Coronary artery (tissue), 2 donors: ENCODE data around the gene OR4K14.
"Not testable (repeated sequence)": the region's sequence is repeated elsewhere in the genome, so short reads cannot be mapped to it uniquely, and the experiment has no call there.

ENCODE experiments used
- DNase-seq: peaks from one replicate; pipeline ENCODE4 v3.0.0-alpha.2; 2017; ENCODE audit warnings: low spot score
- H3K27ac ChIP-seq, 2 donors: fragments of 200-600 bp; sonication (generic); one replicate each; pipeline ENCODE4 v1.5.1; 2016 to 2019
- H3K4me3 ChIP-seq: fragments of 200-600 bp; sonication (generic); 2 replicates; pipeline ENCODE4 v1.5.1; 2016; ENCODE audit warnings: mild to moderate bottlenecking, moderate library complexity
- TF ChIP-seq, protein P1 (sequence below): fragments of 200-600 bp; sonication (generic); IDR thresholded peaks from one replicate; pipeline ENCODE4 v1.5.1; 2019; ENCODE audit warnings: antibody characterized with exemption

OR4K14 gene

DNA sequence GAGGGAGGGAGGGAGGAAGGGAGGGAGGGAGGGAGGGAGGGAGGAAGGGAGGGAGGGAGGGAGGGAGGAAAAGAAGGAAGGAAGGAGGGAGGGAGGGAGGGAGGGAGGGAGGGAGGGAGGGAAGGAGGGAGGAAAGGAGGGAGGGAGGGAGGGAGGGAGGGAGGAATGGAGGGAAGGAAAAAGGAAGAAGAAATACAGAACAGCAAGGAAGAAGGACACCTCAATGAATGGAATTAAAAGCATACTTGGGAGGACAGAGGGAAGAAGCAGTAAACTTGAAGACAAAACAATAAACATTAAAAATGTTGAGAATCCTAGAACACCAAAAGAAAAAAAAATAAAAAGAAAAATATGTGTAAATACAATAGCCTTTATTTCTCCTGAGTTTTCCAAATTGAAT lies 11.0 kb downstream of the OR4K14 start:
- DNase-seq, result no peak
- Histone ChIP-seq H3K4me3 (no peak overlapping the region), H3K27ac (no peak overlapping the region)
- TF ChIP-seq, protein P1, sequence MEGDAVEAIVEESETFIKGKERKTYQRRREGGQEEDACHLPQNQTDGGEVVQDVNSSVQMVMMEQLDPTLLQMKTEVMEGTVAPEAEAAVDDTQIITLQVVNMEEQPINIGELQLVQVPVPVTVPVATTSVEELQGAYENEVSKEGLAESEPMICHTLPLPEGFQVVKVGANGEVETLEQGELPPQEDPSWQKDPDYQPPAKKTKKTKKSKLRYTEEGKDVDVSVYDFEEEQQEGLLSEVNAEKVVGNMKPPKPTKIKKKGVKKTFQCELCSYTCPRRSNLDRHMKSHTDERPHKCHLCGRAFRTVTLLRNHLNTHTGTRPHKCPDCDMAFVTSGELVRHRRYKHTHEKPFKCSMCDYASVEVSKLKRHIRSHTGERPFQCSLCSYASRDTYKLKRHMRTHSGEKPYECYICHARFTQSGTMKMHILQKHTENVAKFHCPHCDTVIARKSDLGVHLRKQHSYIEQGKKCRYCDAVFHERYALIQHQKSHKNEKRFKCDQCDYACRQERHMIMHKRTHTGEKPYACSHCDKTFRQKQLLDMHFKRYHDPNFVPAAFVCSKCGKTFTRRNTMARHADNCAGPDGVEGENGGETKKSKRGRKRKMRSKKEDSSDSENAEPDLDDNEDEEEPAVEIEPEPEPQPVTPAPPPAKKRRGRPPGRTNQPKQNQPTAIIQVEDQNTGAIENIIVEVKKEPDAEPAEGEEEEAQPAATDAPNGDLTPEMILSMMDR, result no peak

GRCh38 chr14:20002319-20002718 lies 16.8 kb downstream of the OR4K14 start:
- TF ChIP-seq, protein P1, result no peak
- no peak for DNase-seq
- no peak overlapping the region for H3K4me3 ChIP-seq
- no peak overlapping the region for H3K27ac ChIP-seq

GRCh38 chr14:20001863-20002262 lies 17.2 kb downstream of the OR4K14 start, which contains the start of gene OR4Q2:
OR4Q2 (plus strand) TSS chr14:20002163.
- H3K4me3 ChIP-seq, result no peak within 1 kb of the TSS
- TF ChIP-seq, protein P1, result no peak

DNA sequence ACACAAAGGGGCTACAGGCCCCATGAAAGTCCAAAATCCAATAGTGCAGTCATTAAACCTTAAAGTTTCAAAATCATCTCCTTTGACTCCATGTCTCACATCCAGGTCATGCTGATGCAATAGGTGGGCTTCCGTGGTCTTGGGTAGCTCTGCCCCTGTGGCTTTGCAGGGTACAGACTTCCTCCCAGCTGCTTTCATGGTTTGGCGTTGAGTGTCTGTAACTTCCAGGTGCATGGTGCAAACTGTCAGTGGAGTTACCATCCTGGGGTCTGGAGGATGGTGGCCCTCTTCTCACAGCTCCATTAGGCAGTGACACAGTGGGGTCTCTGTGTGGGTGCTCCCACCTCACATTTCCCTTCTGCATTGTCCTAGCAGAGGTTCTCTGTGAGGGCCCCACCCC lies 25.7 kb downstream of the OR4K14 start:
- TF ChIP-seq, protein P1, result no peak
- Histone ChIP-seq H3K4me3 (no peak overlapping the region), H3K27ac (no peak overlapping the region)
- no peak for DNase-seq

More at GRCh38 chr14:20001863-20002262, 17.2 kb downstream of the OR4K14 start, which contains the start of gene OR4Q2:
- no peak for DNase-seq
- no peak within 1 kb of the TSS for H3K27ac ChIP-seq

- no peak for DNase-seq
- TF ChIP-seq, protein P1, result no peak
- no peak within 1 kb of the TSS for H3K4me3 ChIP-seq
- no peak within 1 kb of the TSS for H3K27ac ChIP-seq
Observed at GRCh38 chr14:19975291-19975690, 43.8 kb downstream of the OR4K14 start, which contains the start of gene OR4K15. OR4K15 (plus strand) TSS chr14:19975591; CDS start chr14:19975591, 0 bp downstream.

- TF ChIP-seq, protein P1, result no peak
- Histone ChIP-seq H3K4me3 (no peak overlapping the region), H3K27ac (no peak overlapping the region)
- DNase-seq, result no peak
Observed at GRCh38 chr14:19974844-19975243, 44.3 kb downstream of the OR4K14 start.

DNA sequence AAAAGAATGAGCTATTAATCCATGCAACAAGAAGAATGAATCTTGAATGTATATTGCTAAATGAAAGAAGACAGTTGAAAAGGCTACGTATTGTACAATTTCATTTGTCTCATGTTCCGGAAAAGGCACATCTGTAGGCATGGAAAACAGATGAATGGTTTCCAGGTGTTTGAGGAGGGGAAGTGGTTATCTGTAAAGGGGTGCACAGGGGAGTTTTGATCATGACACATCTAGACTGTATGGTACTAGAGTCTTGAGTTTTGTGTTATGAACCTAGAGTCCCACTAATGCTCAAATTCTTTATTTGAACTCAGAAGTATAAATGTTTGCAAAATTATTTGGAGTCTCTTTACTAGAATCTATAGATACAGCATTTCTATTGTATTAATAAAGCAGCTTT lies 49.4 kb downstream of the OR4K14 start:
- H3K27ac ChIP-seq, DNase-seq, H3K4me3 ChIP-seq: not testable (repeated sequence)
